Osteoblast (primary cell): ENCODE measurements around the gene EPHB3. TPM values are rescaled to one million over a fixed set of nuclear protein-coding genes. Genes with fewer than 3 reads are reported as not detected.
"Not testable (repeated sequence)": the region's sequence is repeated elsewhere in the genome, so short reads cannot be mapped to it uniquely, and the experiment has no call there.

ENCODE experiments used
- DNase-seq: peaks from one replicate; pipeline ENCODE4 v3.0.0; 2011; ENCODE audit warnings: low spot score, mixed read lengths; ENCODE audit not compliant: insufficient read length; ENCODE audit errors: missing footprints
- H2AFZ ChIP-seq: 2 replicates; pipeline ENCODE4 v1.6.0; 2011; ENCODE audit warnings: mild to moderate bottlenecking, low read length
- H3K27ac ChIP-seq: 2 replicates; pipeline ENCODE4 v1.5.1; 2011; ENCODE audit warnings: mild to moderate bottlenecking, low read depth, low read length, moderate library complexity
- H3K27me3 ChIP-seq: 2 replicates; pipeline ENCODE4 v1.6.0; 2012; ENCODE audit warnings: mild to moderate bottlenecking, control low read depth, inconsistent platforms, low read length, moderate library complexity; ENCODE audit not compliant: insufficient read depth
- H3K36me3 ChIP-seq: 2 replicates; pipeline ENCODE4 v1.5.1; 2011; ENCODE audit warnings: mild to moderate bottlenecking, low read length, control low read depth, moderate library complexity; ENCODE audit not compliant: insufficient read depth
- H3K4me1 ChIP-seq: 2 replicates; pipeline ENCODE4 v1.5.1; 2011; ENCODE audit warnings: mild to moderate bottlenecking, low read length, control low read depth, moderate library complexity; ENCODE audit not compliant: insufficient read depth
- H3K4me2 ChIP-seq: 2 replicates; pipeline ENCODE4 v1.6.0; 2011; ENCODE audit warnings: mild to moderate bottlenecking, low read length; ENCODE audit not compliant: insufficient read depth
- H3K4me3 ChIP-seq: fragments of 200-600 bp; sonication (generic); 3 replicates; pipeline ENCODE4 v1.5.1; 2012; ENCODE audit warnings: mild to moderate bottlenecking, low read length, inconsistent platforms; ENCODE audit not compliant: insufficient read depth
- H3K79me2 ChIP-seq: 2 replicates; pipeline ENCODE4 v1.6.0; 2012; ENCODE audit warnings: mild to moderate bottlenecking, low read length, control low read depth, inconsistent platforms; ENCODE audit not compliant: insufficient read depth
- H3K9me3 ChIP-seq: 2 replicates; pipeline ENCODE4 v1.5.1; 2011; ENCODE audit warnings: low read depth, low read length, control low read depth
- H4K20me1 ChIP-seq: 2 replicates; pipeline ENCODE4 v1.6.0; 2012; ENCODE audit warnings: mild to moderate bottlenecking, low read length, control low read depth; ENCODE audit not compliant: insufficient read depth
- total RNA-seq: library from RNA; depleted of rRNA; stranded (reverse); fragments of >200 nt; gene quantifications from 2 replicates; pipeline ENCODE4 v1.2.3, GENCODE V29; 2012
- TF ChIP-seq, protein P1 (sequence below): IDR thresholded peaks from 2 replicates; pipeline ENCODE4 v1.5.1; 2011; ENCODE audit warnings: mild to moderate bottlenecking, low read depth, low read length, moderate library complexity; ENCODE audit errors: extremely low read depth

The EPHB3 gene
- total RNA-seq, 1 donor, result 3.6 TPM

DNA sequence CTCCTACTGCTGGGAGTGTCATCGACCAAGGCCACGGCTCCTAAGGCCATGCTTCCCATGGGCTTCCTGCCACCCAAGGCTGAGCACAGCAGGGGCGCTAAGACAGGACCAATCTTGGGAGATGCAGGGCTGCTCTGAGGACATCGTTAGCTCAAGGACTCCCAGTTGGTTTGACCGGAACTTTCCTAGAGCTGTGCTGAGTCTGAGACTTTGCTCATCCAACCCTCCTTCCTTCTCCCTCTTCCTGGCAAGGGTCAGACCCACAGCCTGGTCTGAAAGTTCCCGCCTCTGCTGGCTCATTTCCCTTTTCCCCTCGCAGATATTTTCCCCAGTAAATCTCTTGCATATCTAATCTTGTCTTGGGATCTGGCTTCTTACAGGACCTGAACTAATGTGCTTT, 57.2 kb downstream of the EPHB3 start:
- H3K79me2 ChIP-seq, result no peaks in the 10 kb centered on the region
- DNase-seq, result peak; percentile 79
- no peak overlapping the region for H3K27ac ChIP-seq
- H2AFZ ChIP-seq, result no peak overlapping the region
- H3K4me3 ChIP-seq, result no peak overlapping the region
- no peaks in the 10 kb centered on the region for H3K36me3 ChIP-seq
- H3K4me1 ChIP-seq, result no peaks in the 10 kb centered on the region
- TF ChIP-seq, protein P1, sequence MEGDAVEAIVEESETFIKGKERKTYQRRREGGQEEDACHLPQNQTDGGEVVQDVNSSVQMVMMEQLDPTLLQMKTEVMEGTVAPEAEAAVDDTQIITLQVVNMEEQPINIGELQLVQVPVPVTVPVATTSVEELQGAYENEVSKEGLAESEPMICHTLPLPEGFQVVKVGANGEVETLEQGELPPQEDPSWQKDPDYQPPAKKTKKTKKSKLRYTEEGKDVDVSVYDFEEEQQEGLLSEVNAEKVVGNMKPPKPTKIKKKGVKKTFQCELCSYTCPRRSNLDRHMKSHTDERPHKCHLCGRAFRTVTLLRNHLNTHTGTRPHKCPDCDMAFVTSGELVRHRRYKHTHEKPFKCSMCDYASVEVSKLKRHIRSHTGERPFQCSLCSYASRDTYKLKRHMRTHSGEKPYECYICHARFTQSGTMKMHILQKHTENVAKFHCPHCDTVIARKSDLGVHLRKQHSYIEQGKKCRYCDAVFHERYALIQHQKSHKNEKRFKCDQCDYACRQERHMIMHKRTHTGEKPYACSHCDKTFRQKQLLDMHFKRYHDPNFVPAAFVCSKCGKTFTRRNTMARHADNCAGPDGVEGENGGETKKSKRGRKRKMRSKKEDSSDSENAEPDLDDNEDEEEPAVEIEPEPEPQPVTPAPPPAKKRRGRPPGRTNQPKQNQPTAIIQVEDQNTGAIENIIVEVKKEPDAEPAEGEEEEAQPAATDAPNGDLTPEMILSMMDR, result no peak
- H3K27me3 ChIP-seq, result peaks cover 21% of the 10 kb centered on the region
- H3K4me2 ChIP-seq, result no peak overlapping the region
- H4K20me1 ChIP-seq, result no peaks in the 10 kb centered on the region
- no peaks in the 10 kb centered on the region for H3K9me3 ChIP-seq

- Histone ChIP-seq H3K27me3 (peaks cover 21% of the 10 kb centered on the region), H3K4me3 (no peak overlapping the region), H3K36me3 (no peaks in the 10 kb centered on the region), H3K27ac (no peak overlapping the region), H3K4me1 (no peaks in the 10 kb centered on the region), H2AFZ (no peak overlapping the region), H3K9me3 (no peaks in the 10 kb centered on the region), H3K79me2 (no peaks in the 10 kb centered on the region), H4K20me1 (no peaks in the 10 kb centered on the region), H3K4me2 (no peak overlapping the region)
- peak; percentile 30 for DNase-seq
- TF ChIP-seq, protein P1, result no peak
Measured at GRCh38 chr3:184619369-184619768, 57.8 kb downstream of the EPHB3 start.

DNA sequence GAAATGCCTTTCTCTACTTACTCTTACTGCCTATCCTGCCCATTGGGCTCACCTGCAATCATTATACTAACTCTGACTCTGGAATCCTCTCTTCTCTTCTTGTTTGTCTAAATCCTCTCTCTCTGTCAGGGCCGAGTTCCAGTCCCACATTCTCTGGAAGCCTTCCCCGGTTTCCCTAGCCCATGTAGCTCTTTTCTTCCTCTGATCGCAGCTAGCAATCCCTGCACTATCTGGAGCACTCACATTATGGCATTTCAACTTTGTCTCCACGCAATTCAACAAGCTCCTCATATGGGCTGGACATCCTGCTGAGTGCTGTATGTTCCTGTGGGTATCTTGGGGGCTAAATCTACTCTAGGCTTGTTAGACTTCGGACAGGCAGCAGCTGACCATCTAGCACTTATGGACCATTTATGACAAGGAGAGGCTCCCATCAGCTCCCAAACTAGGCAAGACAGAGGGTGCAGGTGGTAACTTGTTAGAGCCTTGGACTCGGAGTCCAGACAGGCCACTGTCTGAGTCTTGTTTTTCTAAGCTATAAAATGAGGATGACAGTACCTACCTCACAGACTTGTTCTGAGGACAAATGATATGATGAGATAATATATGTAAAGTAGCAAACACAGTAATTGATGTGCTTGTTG, 58.3 kb downstream of the EPHB3 start:
- H2AFZ ChIP-seq, result no peak overlapping the region
- peaks cover 21% of the 10 kb centered on the region for H3K27me3 ChIP-seq
- H3K27ac ChIP-seq, result no peak overlapping the region
- H4K20me1 ChIP-seq, result no peaks in the 10 kb centered on the region
- no peak overlapping the region for H3K4me2 ChIP-seq
- TF ChIP-seq, protein P1, result no peak
- H3K9me3 ChIP-seq, result no peaks in the 10 kb centered on the region
- no peaks in the 10 kb centered on the region for H3K36me3 ChIP-seq
- no peak overlapping the region for H3K4me3 ChIP-seq
- DNase-seq, result peak; percentile 45
- H3K4me1 ChIP-seq, result no peaks in the 10 kb centered on the region
- H3K79me2 ChIP-seq, result no peaks in the 10 kb centered on the region

GRCh38 chr3:184620475-184621119, 59.0 kb downstream of the EPHB3 start:
- H2AFZ ChIP-seq, result no peak overlapping the region
- no peak overlapping the region for H3K4me2 ChIP-seq
- H3K27me3 ChIP-seq, result peaks cover 27% of the 10 kb centered on the region
- H3K4me1 ChIP-seq, result no peaks in the 10 kb centered on the region
- DNase-seq, result peak; percentile 79
- no peak overlapping the region for H3K27ac ChIP-seq
- H3K36me3 ChIP-seq, result no peaks in the 10 kb centered on the region
- H3K4me3 ChIP-seq, result no peak overlapping the region
- no peaks in the 10 kb centered on the region for H3K79me2 ChIP-seq
- H3K9me3 ChIP-seq, result no peaks in the 10 kb centered on the region
- TF ChIP-seq, protein P1, result no peak
- H4K20me1 ChIP-seq, result no peaks in the 10 kb centered on the region

DNA sequence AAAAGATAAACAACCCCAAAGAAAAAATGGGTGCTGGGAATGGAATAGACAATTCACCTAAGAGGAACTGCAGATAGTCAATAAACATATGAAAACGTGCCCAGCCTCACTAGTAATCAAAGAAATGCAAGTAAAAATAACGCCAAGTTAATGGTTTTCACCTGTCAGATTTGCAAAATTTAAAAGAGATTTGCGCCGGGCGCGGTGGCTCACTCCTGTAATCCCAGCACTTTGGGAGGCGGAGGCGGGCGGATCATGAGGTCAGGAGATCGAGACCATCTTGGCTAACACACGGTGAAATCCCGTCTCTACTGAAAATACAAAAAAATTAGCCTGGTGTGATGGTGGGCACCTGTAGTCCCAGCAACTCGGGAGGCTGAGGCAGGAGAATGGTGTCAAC, 60.6 kb downstream of the EPHB3 start:
- not testable (repeated sequence) for H3K4me2 ChIP-seq, H3K27ac ChIP-seq, DNase-seq, H3K79me2 ChIP-seq, H3K4me3 ChIP-seq, H3K9me3 ChIP-seq, H4K20me1 ChIP-seq, H3K36me3 ChIP-seq, H2AFZ ChIP-seq, H3K4me1 ChIP-seq
- peaks cover 23% of the 10 kb centered on the region for H3K27me3 ChIP-seq
